GM15510 (cell line): ENCODE results near the gene GIMAP2.
A peak's percentile ranks its signal among the peaks of the same experiment; 100 is the strongest.

Experiments
- POLR2A ChIP-seq: IDR thresholded peaks from 3 replicates; pipeline ENCODE4 v1.6.1; 2011; ENCODE audit warnings: borderline replicate concordance; ENCODE audit not compliant: insufficient read length; ENCODE audit errors: extremely low read depth

The GIMAP2 gene

DNA sequence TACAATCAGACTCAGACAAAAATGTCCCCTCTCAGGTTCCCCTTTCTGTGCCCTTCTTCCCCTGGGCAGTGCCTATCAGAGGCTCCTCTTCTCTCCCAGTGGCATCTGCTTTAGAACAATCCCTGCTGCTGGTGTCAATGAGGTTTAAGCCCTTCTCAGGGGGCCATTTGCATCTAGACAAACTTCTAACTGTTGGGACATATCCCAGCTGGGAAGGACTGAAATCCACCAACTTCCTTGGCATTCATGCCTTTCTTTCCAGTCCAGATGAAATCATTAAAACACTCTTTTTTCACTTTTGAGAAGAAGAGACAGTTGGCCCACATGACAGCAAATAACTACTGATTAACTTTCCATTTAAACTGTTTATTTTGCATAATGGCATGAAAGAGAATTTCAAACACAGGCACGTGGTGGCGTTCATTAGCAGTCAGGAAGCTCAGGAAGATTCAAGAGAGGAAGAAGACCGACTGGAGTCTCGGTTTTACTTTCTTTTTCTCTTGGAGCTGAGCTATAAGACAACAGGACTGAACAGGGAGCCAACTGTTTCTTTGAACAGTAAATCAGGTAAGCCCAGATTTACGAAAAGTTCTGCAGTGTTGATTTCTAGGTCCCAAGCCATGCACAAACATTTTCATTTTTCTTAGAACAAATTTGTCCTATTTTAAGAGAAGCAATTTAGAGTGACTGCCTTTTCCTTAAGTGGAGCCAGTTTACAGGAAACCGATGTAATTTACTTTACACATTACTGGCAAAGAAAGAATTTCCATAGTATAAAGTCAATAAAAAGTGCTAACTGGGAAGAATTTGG lies at the start of gene GIMAP2:
TSS of gene GIMAP2 (plus strand) at position 488 of the 811 bp plus-strand sequence. CDS start 1,354 bp downstream, outside the sequence.
- TF ChIP-seq POLR2A, result peak; percentile 36

DNA sequence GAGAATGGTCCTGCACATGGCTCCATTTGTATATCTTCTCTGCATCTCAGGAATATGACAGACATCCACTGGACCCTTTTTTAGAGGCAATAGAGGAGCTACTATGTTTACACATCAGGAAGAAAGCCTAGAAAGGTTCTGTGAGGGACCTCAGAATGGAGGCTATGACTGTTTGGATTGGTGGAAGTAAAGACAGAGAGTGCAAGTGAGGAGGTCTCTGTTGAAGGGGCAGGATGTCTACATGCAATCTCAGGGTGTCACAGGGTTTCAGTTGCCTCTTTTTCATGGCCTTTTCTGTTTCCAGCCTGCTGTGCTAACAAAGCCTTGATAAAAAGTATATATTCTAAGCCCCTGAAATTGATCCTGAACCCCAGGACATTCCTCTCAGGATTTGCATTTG lies 43.7 kb upstream of the GIMAP2 start:
- TF ChIP-seq POLR2A, result no peak

DNA sequence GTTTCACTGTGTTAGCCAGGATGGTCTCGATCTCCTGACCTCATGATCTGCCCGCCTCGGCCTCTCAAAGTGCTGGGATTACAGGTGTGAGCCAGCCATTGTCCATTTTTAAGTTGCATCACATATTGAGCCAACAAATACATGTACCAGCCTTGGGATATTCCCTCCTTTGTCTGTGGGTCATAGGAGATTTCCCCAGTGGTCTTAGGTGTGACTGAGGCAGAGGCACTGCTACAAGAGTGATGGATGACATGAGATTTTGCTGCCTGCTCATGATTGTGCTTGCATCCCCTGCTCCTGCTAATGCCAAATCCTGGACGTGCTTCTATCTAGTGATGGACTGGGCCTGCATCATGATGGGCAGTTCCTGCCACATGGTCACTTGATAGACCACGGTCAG lies 42.6 kb upstream of the GIMAP2 start:
- no peak for TF ChIP-seq POLR2A

DNA sequence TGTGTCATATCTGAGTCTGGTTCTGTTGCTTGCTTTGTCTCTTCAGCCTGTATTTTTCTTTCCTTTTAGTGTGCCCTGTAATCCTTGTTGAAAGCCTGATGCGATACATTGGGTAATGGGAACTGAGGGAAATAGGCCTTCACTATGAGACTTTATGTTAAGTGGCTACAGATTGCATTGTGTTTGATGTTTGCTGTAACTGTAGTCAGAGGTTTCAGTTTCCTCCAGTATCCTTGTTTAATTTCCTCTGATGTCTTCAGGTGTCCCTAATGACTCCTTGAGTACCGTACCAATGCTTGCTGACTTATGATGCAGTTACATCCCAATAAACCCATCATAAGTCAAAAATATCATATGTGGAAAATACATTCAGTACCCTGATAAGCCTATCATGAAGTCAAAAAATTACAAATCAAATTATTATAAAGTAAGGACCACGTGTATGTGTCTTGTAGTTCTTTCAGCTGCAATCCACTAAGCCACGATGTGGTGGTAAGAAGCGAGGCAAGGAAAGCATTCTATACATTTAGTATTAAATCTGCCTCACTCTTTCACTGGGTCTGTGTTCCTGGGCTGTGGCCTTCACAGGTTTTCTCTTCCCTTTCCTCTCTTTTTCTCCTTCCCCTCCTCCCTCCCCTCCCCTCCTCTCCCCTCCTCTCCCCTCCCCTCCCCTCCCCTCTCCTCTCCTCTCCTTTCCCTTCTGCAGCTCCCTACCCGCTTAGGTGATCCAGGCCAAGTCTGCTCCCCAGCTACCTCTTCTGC lies 40.1 kb upstream of the GIMAP2 start:
- TF ChIP-seq POLR2A, result no peak

DNA sequence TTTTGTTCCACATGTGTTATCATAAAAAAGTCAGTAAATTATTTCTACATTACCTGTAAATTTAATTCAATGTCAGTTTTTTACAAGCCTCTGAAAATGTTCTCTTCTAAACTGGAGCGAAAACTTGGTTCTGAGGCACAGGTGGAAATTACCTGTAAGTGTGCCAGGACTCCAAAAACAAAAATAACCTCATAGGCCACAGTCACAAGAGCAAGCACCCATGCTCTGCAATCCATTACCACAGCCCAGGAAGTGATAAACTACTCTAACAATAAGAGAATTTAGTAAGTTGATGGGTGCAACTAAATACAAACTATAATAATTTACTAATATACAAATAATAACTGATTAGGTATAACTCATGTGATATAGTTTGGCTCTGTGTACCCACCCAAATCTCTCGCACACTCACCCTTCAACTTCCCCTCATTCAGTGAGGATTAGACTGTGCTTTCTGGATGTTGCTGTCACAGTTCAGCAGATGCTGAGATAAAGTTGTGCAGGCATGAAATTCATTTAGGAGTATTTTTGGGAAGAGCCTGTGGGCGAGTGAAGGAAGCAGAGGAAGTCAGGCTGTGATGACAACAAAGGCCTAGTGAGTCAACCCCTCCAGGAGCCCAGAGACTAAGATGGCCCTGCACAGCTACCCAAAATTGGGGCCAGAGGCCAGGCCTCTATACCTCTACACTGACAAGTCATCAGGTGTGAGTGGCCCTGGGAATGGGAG lies 37.0 kb upstream of the GIMAP2 start:
- no peak for TF ChIP-seq POLR2A

DNA sequence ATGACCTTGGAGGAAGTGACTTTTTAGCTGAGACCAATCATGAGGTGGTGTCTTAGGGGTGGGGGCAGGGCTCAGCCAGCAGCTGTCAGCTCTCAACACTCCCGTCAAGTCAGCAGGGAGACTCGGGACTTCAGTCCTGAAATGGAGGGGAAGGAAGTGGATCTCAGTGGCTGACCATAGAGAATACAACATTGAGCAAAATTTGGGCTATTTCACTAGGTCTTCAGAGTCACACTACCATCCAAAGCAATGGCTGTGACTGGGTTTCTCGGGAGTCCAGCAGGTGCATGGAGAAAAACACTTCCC lies 36.5 kb upstream of the GIMAP2 start:
- TF ChIP-seq POLR2A, result no peak

DNA sequence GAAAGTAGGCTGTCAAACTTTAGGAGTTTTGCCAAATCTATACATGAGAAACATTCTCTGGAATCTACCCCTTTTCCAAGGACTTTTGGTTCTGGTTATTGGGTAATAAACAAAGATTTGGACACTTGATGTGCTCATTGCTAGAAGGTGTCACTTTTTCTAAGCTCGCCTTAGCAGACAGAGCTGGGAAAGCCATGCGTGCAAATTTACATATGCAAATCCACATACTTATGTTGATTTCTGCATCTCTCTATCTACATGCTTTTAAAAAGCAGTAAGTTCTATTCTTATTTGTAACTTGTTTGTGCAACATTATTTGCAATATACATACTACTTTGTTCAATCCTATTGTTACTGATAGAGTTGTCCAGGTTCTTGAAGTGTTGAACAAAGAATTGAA lies 30.8 kb upstream of the GIMAP2 start:
- no peak for TF ChIP-seq POLR2A

DNA sequence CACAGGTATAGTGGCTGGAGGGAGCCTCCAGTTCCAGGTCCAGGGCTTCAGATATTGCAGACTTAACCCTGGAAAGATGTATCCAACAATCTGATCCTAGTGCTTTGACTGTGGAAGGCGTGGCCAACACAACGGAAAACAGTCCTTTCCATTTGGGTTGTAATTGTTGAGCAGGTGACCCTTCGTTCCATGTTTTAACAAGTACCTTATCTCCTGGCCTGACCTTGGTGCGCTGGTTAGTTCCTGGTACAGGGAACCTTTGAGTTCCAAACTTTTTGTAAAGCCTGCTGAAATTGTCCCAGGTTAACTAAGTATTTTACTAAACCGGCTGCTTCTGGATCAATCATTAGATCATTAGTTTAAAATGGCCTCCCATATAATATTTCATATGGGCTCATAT lies 29.5 kb upstream of the GIMAP2 start:
- no peak for TF ChIP-seq POLR2A

DNA sequence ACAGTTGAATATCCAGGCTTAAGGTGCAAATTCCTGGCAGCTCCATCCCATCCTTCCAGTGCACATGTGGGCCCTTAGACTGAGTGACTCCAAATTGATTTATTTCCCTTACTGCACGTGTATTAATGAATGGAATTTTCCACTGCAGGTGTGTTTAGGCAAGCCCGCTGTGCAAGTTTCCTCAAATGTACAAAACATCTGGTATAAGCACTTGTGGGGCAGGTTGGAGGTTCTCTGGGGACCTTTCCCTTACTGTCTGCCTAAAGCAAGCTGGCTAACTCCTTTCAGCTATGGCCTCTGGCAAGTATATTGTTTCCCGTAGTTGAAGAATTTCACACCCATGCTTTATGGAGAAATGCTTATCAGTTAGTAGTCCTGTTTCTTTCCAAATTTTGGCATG lies 28.0 kb upstream of the GIMAP2 start:
- no peak for TF ChIP-seq POLR2A

DNA sequence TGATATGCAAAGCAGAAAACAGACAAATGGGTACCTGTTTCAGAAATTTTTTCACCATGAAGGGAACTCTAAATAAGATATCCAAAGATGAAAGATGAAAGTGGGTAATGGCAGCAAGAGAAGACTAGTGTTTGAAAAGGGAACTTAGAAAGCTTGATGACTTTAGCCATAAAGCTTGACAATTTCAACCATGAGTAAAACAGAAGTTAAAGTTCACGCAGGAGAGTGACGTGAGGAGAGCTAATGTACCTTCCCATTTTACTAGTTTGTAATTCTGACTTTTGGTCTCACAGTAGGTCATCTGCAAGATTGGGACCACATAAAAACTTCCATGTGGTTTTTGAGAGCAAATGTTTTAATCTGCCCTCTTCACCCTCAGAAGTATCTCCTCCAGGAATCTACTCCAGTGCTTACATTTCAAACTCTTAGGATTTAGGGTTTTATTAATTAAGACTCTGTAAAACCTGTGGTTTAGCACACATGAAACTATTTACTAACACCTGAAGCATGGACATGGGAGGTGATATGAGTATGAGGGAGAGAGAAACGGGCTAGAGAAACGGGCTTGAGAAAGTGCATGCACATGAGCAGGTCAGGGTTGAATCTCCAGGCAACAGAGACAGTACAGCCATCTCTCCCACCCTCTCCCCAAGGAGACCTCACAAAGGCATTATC lies 24.4 kb upstream of the GIMAP2 start:
- no peak for TF ChIP-seq POLR2A

DNA sequence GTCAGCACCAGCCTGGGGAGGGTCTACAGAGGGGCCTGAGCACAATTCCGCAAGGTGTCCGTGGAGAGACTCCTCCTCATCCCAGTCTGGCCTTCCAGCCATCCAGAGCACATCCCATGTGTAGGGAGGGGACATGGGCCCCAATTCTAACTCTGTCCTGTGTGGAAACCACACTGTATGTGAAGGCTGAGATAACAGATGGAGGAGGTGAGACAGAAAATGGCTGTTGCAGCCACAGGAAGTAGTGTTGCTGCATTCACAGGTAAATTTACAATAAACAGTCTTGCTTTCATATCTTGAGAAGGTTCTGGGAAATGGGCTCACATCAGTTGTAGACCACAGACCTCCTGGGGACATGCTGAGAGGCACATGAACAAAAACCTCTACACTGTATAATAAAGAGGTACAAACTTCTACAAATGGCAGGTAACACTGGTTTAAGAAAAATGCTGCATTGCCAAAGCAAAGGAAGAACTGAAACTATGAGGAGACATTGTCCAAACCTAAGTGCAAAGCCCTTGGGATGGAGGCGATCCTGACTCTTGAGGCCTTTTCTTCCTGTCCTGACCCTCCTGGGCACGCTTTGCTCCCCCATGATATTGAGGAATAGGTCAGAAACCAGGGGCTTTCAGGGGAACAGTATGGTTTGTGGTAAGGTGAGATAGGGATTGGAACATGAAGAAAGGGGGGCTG lies 21.6 kb upstream of the GIMAP2 start:
- TF ChIP-seq POLR2A, result no peak

DNA sequence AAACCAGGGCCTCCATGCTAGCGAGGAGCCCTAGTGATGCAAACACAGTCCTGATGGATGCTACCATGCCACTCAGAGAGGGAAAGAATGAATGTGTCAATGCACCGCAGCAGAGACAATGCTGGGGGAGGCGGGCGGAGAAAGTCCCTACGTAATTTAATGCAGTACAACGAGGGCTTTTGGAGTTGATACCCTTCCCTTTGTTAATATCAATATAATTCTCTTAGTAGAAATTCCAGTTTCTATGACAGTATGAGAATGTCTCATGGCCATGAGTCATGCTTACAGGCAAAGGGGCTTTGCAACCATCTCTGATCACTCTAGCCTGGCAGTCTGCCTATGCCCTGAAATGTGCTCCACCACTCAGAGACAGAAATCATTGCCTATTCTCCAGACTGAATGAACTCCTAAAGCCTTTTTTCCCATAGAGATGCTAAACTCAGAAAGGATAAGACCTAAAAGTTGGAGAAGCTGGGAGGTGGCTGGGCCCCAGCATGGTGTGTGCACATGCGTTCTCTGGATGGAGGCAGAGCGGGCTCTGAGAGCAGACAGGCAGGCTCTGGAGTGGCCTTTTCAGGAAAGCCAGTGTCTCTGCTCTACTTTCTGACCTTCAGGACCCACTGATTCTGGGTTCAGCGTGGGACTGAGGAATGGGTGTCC lies 20.3 kb upstream of the GIMAP2 start:
- TF ChIP-seq POLR2A, result no peak

DNA sequence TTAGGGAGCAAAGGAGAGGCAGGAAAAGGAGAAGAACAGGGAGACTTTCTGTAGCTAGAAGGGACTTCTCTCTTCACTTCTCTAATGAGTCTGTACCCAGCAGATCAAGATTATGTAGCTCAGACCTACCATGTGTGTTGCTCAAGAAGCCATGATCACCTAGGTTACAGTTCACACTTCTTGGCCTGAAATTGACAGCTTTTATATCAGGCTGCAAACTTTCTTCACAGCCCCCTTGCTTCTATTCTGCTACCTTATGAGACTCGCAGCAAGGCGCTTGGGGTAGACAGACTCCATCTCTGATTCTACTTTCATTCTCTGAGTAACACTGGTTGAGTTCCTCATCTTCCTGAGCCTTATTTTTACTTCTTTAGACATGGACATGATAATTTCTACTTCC lies 19.6 kb upstream of the GIMAP2 start:
- no peak for TF ChIP-seq POLR2A

DNA sequence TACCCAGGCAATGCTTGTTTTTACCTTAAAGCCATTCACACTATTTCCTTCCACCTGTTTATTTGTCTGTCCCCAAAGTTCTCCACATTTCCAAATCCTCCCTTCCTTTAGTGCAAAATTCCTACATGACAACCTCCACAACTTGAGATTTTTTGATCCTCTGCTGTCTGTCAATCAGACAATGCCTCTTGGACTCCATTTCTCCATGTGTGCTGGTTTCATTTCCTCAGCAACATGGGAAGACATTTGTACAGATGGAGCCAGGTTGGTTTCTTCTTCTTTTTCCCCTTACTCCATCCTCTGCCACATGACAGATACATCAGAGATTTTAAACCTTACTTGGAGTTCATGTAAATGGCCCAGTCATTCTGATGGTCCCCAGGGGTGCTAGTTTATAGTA lies 19.1 kb upstream of the GIMAP2 start:
- TF ChIP-seq POLR2A, result no peak

DNA sequence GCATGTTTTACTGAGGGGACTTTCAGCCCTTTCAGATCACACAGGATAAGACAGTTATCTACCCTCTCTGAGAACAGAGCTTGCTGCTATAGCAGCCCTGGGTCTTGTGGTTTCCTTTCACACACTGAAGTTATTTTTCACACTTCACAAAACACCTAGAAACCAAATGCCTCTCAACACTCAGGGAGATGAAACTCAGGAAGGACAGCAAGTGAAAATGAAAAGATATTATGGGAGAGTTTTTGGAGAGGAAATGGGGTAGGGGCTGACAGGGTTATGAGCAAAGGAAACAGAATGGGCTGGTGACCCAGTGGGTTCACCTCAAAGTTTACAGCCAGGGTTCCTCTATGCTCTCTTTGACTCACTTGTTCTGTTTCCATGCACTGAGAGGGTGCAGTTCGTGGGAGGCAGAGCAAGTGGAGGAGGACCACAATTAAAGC lies 17.0 kb upstream of the GIMAP2 start:
- TF ChIP-seq POLR2A, result no peak

DNA sequence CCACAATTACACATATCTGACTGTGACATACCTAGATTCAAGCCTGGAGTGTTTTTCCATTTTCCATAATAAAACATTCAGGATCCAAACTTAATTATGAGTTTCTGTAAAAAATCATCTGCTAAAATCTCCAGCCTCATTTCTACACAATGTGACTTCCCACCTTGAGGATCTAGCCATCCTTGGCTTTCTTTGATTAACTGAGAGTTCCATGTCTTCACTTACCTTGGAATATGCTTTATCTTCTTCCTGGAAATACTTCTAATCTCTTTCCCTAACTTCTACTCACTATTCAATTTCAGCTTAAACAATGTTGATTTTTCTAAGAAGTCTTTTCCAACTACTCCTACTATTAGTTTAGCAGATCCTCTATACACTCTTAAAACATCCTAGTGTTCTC lies 16.5 kb upstream of the GIMAP2 start:
- TF ChIP-seq POLR2A, result no peak
